ENCODE results near the gene PTGFR. TPM values are rescaled to one million over a fixed set of nuclear protein-coding genes. Genes with fewer than 3 reads are reported as not detected.

The PTGFR gene
- total and polyA plus RNA-seq, 2 donors (not counting 1 experiment from before 2014, with no cell fraction given), result not detected

GRCh38 chr1:78500529-78500928 lies 9.8 kb downstream of the PTGFR start:
- no peak overlapping the region for H3K4me3 ChIP-seq (ENCODE audit: control extremely low read depth in 1 of 5, extremely low read depth in 1 of 5, insufficient read depth in 1 of 5, low read depth in 2 of 5, low read length in 4 of 5)
- no peaks in the 10 kb centered on the region for H3K27me3 ChIP-seq (replicated peaks in 1 of 4; ENCODE audit: control extremely low read depth in 1 of 4, control insufficient read depth in 3 of 4, insufficient read depth in 4 of 4, low read length in 3 of 4)
- no peak overlapping the region for H3K27ac Mint-ChIP-seq
- no peak for TF ChIP-seq CTCF (IDR thresholded peaks at IDR 0.05)
- H3K4me3 Mint-ChIP-seq, result no peak overlapping the region
- H4K20me1 ChIP-seq (ENCODE audit: control insufficient read depth, insufficient read depth, low read length, poor library complexity, severe bottlenecking), result no peaks in the 10 kb centered on the region
- H3K27me3 Mint-ChIP-seq, result no peaks in the 10 kb centered on the region
- H3K27ac ChIP-seq (ENCODE audit: low read length in 2 of 2), result no peak overlapping the region
- POLR2A ChIA-PET, result no interaction called here
- intact Hi-C loops (cut with micrococcal nuclease), result no loop called here
- H3K4me1 ChIP-seq (ENCODE audit: control insufficient read depth in 2 of 2, insufficient read depth in 2 of 2, low read length in 2 of 2), result no peaks in the 10 kb centered on the region
- H3K9me3 Mint-ChIP-seq (ENCODE audit: insufficient read depth), result no peaks in the 10 kb centered on the region
- WGBS (ENCODE audit: insufficient coverage), result 91% methylated on average over 1 of the region's 2 CpGs
- H2AFZ ChIP-seq (ENCODE audit: insufficient read depth, low read depth, low read length, poor library complexity, severe bottlenecking), result no peak overlapping the region
- CTCF ChIA-PET, result no interaction called here
- no peaks in the 10 kb centered on the region for H3K36me3 ChIP-seq (replicated peaks in 1 of 2; ENCODE audit: control extremely low read depth in 1 of 2, control insufficient read depth in 1 of 2, extremely low read depth in 1 of 2, insufficient read depth in 2 of 2, low read length in 1 of 2)
- H3K9me3 ChIP-seq (ENCODE audit: control extremely low read depth in 1 of 3, control insufficient read depth in 2 of 3, insufficient read depth in 1 of 3, low read length in 2 of 3), result no peaks in the 10 kb centered on the region
- DNase-seq (no peak), ATAC-seq (ENCODE audit: low read depth) (no peak)
- no peaks in the 10 kb centered on the region for H3K4me1 Mint-ChIP-seq
- H3K4me2 ChIP-seq (replicated peaks; ENCODE audit: low read depth, low read length, poor library complexity, severe bottlenecking), result no peak overlapping the region
- H3K9ac ChIP-seq (ENCODE audit: low read length), result no peak overlapping the region
- no peaks in the 10 kb centered on the region for H3K79me2 ChIP-seq (ENCODE audit: control insufficient read depth, insufficient read depth, low read length)

- no peak overlapping the region for H3K27ac Mint-ChIP-seq
- H3K4me3 Mint-ChIP-seq, result no peak overlapping the region
- H3K79me2 ChIP-seq (ENCODE audit: control insufficient read depth, insufficient read depth, low read length), result no peaks in the 10 kb centered on the region
- no peak overlapping the region for H3K27ac ChIP-seq (ENCODE audit: low read length in 2 of 2)
- H3K9ac ChIP-seq (ENCODE audit: low read length), result no peak overlapping the region
- H3K36me3 ChIP-seq (replicated peaks in 1 of 2; ENCODE audit: control extremely low read depth in 1 of 2, control insufficient read depth in 1 of 2, extremely low read depth in 1 of 2, insufficient read depth in 2 of 2, low read length in 1 of 2), result no peaks in the 10 kb centered on the region
- ATAC-seq (ENCODE audit: low read depth) (no peak), DNase-seq (no peak)
- H3K27me3 ChIP-seq (replicated peaks in 1 of 4; ENCODE audit: control extremely low read depth in 1 of 4, control insufficient read depth in 3 of 4, insufficient read depth in 4 of 4, low read length in 3 of 4), result no peaks in the 10 kb centered on the region
- no peaks in the 10 kb centered on the region for H3K27me3 Mint-ChIP-seq
- no peaks in the 10 kb centered on the region for H3K4me1 Mint-ChIP-seq
- H3K4me1 ChIP-seq (ENCODE audit: control insufficient read depth in 2 of 2, insufficient read depth in 2 of 2, low read length in 2 of 2), result no peaks in the 10 kb centered on the region
- H3K4me3 ChIP-seq (ENCODE audit: control extremely low read depth in 1 of 5, extremely low read depth in 1 of 5, insufficient read depth in 1 of 5, low read depth in 2 of 5, low read length in 4 of 5), result no peak overlapping the region
- H3K4me2 ChIP-seq (replicated peaks; ENCODE audit: low read depth, low read length, poor library complexity, severe bottlenecking), result no peak overlapping the region
- no peak overlapping the region for H2AFZ ChIP-seq (ENCODE audit: insufficient read depth, low read depth, low read length, poor library complexity, severe bottlenecking)
- no peak for TF ChIP-seq EZH2 (IDR thresholded peaks at IDR 0.05; ENCODE audit: borderline replicate concordance, insufficient read depth, low read depth, low read length, poor library complexity, severe bottlenecking)
- no peak for TF ChIP-seq CTCF (IDR thresholded peaks at IDR 0.05)
- ChIA-PET CTCF (no interaction called here), POLR2A (no interaction called here)
- H3K9me3 Mint-ChIP-seq (ENCODE audit: insufficient read depth), result no peaks in the 10 kb centered on the region
- H3K9me3 ChIP-seq (ENCODE audit: control extremely low read depth in 1 of 3, control insufficient read depth in 2 of 3, insufficient read depth in 1 of 3, low read length in 2 of 3), result no peaks in the 10 kb centered on the region
- H4K20me1 ChIP-seq (ENCODE audit: control insufficient read depth, insufficient read depth, low read length, poor library complexity, severe bottlenecking), result no peaks in the 10 kb centered on the region
- intact Hi-C loops (cut with micrococcal nuclease), result no loop called here
Observed at GRCh38 chr1:78501203-78501602, 10.4 kb downstream of the PTGFR start.

Measured in B cell (primary cell).